A549 (cell line): ENCODE measurements around the gene PLEKHH1.

ENCODE experiments used
- CHD2 ChIP-seq: fragments of 150-350 bp; IDR thresholded peaks from 2 replicates; pipeline ENCODE4 v1.6.1; 2014; ENCODE audit warnings: low read length; ENCODE audit not compliant: partially characterized antibody
- CTCF ChIP-seq: fragments of >200 bp; sonication (Bioruptor Twin); formaldehyde crosslinking; IDR thresholded peaks from 3 replicates; pipeline ENCODE4 v1.5.1; 2016
- KDM1A ChIP-seq: fragments of 200-600 bp; sonication (generic); IDR thresholded peaks from 2 replicates; pipeline ENCODE4 v1.6.1; 2016; ENCODE audit warnings: low read depth, mild to moderate bottlenecking
- PHF8 ChIP-seq: fragments of 200-600 bp; sonication (generic); IDR thresholded peaks from 2 replicates; pipeline ENCODE4 v1.6.1; 2016; ENCODE audit warnings: low read depth, mild to moderate bottlenecking, antibody characterized with exemption, moderate library complexity, borderline replicate concordance
- POLR2A ChIP-seq: IDR thresholded peaks from 2 replicates; pipeline ENCODE4 v1.6.1; 2012; ENCODE audit warnings: mild to moderate bottlenecking, low read length
- ZSCAN20 ChIP-seq: fragments of 250-450 bp; sonication (Bioruptor Pico); IDR thresholded peaks from 2 replicates; pipeline ENCODE4 v1.8.0; 2022; ENCODE audit warnings: mild to moderate bottlenecking, moderate library complexity
- TF ChIP-seq, protein P1 (sequence below): fragments of 250-450 bp; sonication (Bioruptor Pico); IDR thresholded peaks from 2 replicates; pipeline ENCODE4 v1.5.0; 2021; ENCODE audit warnings: mild to moderate bottlenecking, moderate library complexity, borderline replicate concordance

DNA sequence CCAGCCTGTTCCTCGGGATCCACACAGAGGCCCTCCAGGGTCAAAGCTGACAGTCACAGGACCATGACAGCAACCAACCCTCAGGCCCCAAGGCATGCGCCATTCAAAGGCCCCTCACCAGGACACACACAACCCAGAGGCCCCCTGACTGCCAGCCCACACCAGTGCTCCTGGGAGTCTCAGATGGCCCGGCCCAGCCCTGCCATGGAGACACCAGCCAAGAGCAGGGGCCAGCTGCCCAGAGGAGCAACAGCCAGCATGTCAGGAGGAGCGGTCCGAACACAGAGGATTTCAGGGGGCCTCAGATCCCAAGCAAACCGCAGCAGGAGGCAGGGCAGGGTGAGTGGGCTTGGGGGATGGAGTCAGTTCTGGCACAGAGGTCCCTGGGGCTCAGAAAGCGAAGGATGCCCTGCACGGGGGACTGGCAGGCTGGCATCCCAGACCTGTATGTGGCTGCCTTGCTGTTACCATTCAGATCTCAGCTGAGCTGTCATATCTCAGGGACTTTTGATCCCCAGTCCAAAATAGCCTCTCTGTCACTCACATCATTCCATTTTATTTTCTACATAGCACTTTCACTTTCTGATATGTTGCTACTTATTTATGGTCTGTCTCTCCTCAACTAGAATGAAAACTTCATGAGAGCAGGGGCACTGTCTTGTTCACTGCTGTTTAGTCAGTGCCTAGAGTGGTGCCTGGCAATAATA, 49.4 kb upstream of the PLEKHH1 start:
- TF ChIP-seq KDM1A (no peak), CTCF (no peak), POLR2A (no peak), ZSCAN20 (CRISPR knock-in tag) (no peak), PHF8 (no peak), CHD2 (no peak)
- TF ChIP-seq, protein P1, sequence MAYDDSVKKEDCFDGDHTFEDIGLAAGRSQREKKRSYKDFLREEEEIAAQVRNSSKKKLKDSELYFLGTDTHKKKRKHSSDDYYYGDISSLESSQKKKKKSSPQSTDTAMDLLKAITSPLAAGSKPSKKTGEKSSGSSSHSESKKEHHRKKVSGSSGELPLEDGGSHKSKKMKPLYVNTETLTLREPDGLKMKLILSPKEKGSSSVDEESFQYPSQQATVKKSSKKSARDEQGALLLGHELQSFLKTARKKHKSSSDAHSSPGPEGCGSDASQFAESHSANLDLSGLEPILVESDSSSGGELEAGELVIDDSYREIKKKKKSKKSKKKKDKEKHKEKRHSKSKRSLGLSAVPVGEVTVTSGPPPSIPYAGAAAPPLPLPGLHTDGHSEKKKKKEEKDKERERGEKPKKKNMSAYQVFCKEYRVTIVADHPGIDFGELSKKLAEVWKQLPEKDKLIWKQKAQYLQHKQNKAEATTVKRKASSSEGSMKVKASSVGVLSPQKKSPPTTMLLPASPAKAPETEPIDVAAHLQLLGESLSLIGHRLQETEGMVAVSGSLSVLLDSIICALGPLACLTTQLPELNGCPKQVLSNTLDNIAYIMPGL (CRISPR knock-in tag): no peak
